HG03139 (cell line): ENCODE measurements around the gene OR51I2.

Source experiments
- ATAC-seq: cut with Tn5 transposase; IDR thresholded peaks from one replicate; pipeline ENCODE4 v1.9.1; 2021; ENCODE audit not compliant: unreplicated experiment

OR51I2 gene

DNA sequence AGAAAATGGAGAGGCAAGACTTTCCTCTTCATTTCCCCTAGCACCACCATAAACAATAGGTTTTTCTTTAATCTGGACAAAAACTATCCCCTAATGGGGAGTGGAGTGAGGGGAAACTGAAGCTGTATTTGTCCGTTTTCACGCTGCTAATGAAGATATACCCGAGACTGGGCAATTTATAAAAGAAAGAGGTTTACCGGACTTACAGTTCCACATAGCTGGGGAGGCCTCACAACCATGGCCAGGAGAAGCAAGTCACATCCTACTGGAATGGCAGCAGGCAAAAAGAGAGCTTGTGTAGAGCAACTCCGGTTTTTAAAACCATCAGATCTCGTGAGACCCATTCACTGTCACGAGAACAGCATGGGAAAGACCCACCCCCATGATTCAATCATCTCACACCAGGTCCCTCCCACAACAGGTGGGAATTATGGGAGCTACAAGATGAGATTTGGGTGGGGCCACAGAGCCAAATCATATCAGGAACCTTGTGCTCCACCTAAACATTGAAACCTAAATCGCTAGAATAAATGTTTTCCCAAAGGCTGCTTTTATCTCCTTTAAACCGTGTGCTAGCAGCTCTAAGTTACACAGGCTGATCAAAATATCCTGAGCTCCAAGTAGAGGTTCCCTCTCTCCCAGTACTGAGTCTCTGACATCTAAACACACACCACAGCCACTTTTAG lies 56.4 kb downstream of the OR51I2 start:
- ATAC-seq, result no peak
